HuH-7 (cell line): ENCODE measurements around the gene TXK.

Experiments
- DNase-seq: peaks from one replicate; pipeline ENCODE4 v3.0.0; 2011; ENCODE audit warnings: low spot score

Gene TXK

GRCh38 chr4:48018112-48018511 lies 115.9 kb downstream of the TXK start:
- DNase-seq: no peak

- DNase-seq: peak; percentile 56
These were observed 116.9 kb downstream of the TXK start for GRCh38 chr4:48017108-48017571.
